Loucy (cell line): ENCODE measurements around the gene ESYT2.
"Not testable (repeated sequence)": the region's sequence is repeated elsewhere in the genome, so short reads cannot be mapped to it uniquely, and the experiment has no call there.

Experiments used
- CTCF ChIP-seq: fragments of 200-600 bp; sonication (generic); conservative IDR thresholded peaks from 2 replicates; pipeline ENCODE4 v1.5.1; 2014; ENCODE audit warnings: mild to moderate bottlenecking, antibody characterized with exemption, low read length
- EZH2phosphoT487 ChIP-seq: fragments of 200-600 bp; IDR thresholded peaks from 2 replicates; pipeline ENCODE4 v1.6.1; 2018; ENCODE audit warnings: antibody characterized with exemption, mild to moderate bottlenecking, moderate library complexity, borderline replicate concordance

GRCh38 chr7:158697597-158697996 is 131.7 kb downstream of the ESYT2 start:
- not testable (repeated sequence) for TF ChIP-seq CTCF, EZH2phosphoT487
